RPMI7951 (cell line): ENCODE results near the gene ANGEL1. TPM values are rescaled to one million over a fixed set of nuclear protein-coding genes. Genes with fewer than 3 reads are reported as not detected.

Experiments used
- DNase-seq: peaks from one replicate; pipeline ENCODE4 v3.0.0-alpha.2; 2012; ENCODE audit warnings: low read depth
- total RNA-seq: library from RNA; depleted of rRNA; stranded (reverse); fragments of >200 nt; shearing (Covaris generic); gene quantifications from 2 replicates; pipeline ENCODE4 v1.2.3, GENCODE V29; 2014

ANGEL1 gene
- total RNA-seq, 1 experiment from 2014 or later = 6.6 TPM

- DNase-seq = no peak
Observed at GRCh38 chr14:76778546-76779215, 34.0 kb downstream of the ANGEL1 start.

GRCh38 chr14:76777721-76778120 is 35.0 kb downstream of the ANGEL1 start:
- DNase-seq = no peak

GRCh38 chr14:76776428-76777251 is 36.0 kb downstream of the ANGEL1 start:
- no peak for DNase-seq

DNA sequence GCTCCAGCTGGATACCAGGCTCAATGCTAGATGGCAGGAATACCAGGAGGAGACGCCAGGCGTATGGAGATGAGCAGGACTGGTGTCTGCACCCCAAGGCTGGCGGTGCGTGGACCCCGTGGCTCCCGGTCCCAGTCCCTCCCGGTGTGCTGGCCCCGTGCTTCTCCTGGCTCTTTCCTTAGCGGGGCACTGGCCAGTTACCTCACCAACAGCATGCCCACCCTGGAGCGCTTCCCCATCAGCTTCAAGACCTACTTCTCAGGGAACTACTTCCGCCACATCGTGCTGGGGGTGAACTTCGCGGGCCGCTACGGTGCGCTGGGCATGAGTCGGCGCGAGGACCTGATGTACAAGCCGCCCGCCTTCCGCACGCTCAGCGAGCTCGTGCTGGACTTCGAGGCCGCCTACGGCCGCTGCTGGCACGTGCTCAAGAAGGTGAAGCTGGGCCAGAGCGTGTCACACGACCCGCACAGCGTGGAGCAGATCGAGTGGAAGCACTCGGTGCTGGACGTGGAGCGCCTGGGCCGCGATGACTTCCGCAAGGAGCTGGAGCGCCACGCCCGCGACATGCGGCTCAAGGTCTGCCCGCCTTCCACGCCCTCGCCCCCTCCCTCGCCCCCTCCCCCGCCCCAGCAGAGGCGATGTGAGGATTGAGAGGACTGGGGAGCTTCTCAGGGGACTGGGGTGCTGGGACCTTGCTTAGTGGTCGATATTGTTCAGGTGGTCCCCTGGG is 36.8 kb downstream of the ANGEL1 start:
- DNase-seq = no peak

- no peak for DNase-seq
Observed at GRCh38 chr14:76774821-76775694, 37.6 kb downstream of the ANGEL1 start.

- DNase-seq = no peak
Observed at GRCh38 chr14:76773956-76774820, 38.5 kb downstream of the ANGEL1 start.

GRCh38 chr14:76773188-76773885 is 39.3 kb downstream of the ANGEL1 start:
- DNase-seq = peak; percentile 91

DNA sequence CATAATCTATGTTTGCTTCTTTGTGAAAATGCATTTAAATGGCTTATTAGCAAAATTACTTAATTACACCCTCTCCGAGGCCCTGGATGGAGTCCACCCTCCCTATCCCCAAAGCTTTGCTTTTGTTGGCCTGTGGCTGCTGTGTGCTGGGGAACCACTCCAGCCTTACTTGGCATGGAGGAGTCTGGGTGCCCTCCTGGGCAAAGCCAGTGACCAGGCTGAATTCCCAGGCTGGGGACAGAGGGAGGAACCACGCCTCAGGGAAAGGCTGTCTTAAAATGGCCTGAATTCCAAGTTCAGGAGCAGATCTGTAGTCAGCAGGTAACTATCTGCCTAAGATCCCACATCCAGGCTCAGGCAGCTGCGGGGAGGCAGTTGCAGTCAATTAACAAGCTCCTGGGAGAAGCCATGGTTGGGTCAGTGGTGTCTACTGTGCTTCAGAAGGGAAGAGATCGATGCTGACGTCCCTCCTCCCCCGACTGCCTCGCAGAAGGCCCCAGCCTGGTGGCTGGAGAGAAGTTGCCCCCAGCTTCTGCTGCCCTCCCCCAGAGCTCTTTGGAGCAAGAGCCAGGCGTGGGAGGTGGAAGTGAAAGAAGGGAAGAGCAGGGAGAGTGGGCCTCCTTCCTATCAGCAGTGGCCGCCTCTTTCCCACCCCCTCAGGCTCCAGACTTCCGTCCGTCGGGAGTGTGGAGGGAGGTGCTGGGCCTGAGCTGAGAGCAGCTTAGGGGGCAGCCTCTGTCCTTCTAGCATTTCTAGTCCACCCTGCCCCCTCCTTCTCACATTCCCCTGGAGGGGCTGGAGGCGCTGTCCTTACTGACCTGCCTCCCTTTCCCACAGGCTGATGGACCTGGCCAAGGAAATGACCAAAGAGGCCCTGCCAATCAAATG is 40.1 kb downstream of the ANGEL1 start:
- DNase-seq = peak; percentile 77

- DNase-seq = no peak
Observed at GRCh38 chr14:76771437-76771980, 41.2 kb downstream of the ANGEL1 start.

GRCh38 chr14:76770521-76771436 is 41.9 kb downstream of the ANGEL1 start:
- no peak for DNase-seq

DNA sequence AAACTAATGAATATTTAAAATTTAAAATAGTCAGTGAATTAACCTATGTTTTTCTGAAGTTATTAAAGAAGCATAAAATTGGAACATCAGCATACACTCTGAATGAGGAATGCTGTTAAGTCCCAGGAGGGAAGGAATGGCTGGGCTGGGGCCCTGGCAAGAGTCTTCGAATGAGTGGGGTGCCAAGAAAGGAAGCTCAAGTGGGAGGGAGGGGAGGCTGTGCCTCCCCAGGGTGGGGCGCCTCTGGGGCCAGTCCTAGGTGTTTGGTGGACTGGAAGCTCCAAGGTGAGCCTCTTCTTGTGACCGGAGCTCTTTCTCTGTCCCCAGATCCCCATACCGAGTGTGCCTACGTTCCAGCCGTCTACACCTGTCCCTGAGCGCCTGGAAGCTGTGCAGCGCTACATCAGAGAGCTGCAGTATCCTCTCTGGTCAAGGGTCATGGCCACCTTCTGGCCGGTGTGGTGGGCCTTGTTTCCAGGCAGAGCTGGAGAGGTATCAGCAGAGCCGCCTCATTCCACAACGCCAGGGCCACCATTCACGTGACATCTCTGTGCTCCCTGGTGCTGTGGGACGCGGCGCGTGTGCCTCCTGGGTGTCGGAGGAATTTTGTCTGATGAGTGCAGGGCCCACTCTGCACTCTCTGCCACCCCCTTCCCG is 42.9 kb downstream of the ANGEL1 start:
- DNase-seq = no peak

GRCh38 chr14:76768671-76769500 is 43.8 kb downstream of the ANGEL1 start:
- DNase-seq = no peak

GRCh38 chr14:76767681-76768656 is 44.7 kb downstream of the ANGEL1 start:
- no peak for DNase-seq

- no peak for DNase-seq
Observed at GRCh38 chr14:76765461-76765931, 47.2 kb downstream of the ANGEL1 start.
